Loucy (cell line): ENCODE measurements around the gene SLPI.

Source experiments
- H2AFZ ChIP-seq: fragments of 200-600 bp; sonication (generic); 2 replicates; pipeline ENCODE4 v1.6.0; 2016; ENCODE audit warnings: antibody characterized with exemption, mild to moderate bottlenecking, low read length, moderate library complexity
- H3F3A ChIP-seq: fragments of 200-600 bp; 2 replicates; pipeline ENCODE4 v1.6.0; 2016; ENCODE audit warnings: antibody characterized with exemption, low read depth, mild to moderate bottlenecking
- H3K27me3 ChIP-seq: fragments of 200-600 bp; sonication (generic); 2 replicates; pipeline ENCODE4 v1.6.1; 2014; ENCODE audit warnings: low read length, mild to moderate bottlenecking; ENCODE audit not compliant: insufficient read depth, poor library complexity, severe bottlenecking
- H3K36me3 ChIP-seq: fragments of 200-600 bp; sonication (generic); 2 replicates; pipeline ENCODE4 v1.6.1; 2016; ENCODE audit warnings: low read length; ENCODE audit not compliant: insufficient read depth
- H3K4me1 ChIP-seq: fragments of 200-600 bp; sonication (generic); 2 replicates; pipeline ENCODE4 v1.5.1; 2014; ENCODE audit warnings: low read length, mild to moderate bottlenecking; ENCODE audit not compliant: insufficient read depth, poor library complexity, severe bottlenecking
- H3K4me2 ChIP-seq: fragments of 200-600 bp; sonication (generic); 2 replicates; pipeline ENCODE4 v1.6.0; 2014; ENCODE audit warnings: antibody characterized with exemption, low read length, low read depth, mild to moderate bottlenecking; ENCODE audit not compliant: poor library complexity, severe bottlenecking
- H3K4me3 ChIP-seq: fragments of 200-600 bp; sonication (generic); 2 replicates; pipeline ENCODE4 v1.5.1; 2014; ENCODE audit warnings: low read length, mild to moderate bottlenecking, mixed read lengths; ENCODE audit not compliant: poor library complexity, severe bottlenecking
- H3K79me2 ChIP-seq: fragments of 200-600 bp; sonication (generic); 2 replicates; pipeline ENCODE4 v1.6.1; 2014; ENCODE audit warnings: low read length; ENCODE audit not compliant: insufficient read depth
- H3K9ac ChIP-seq: fragments of 200-600 bp; sonication (generic); 2 replicates; pipeline ENCODE4 v1.6.0; 2014; ENCODE audit warnings: mild to moderate bottlenecking, low read depth, low read length, moderate library complexity; ENCODE audit not compliant: poor library complexity, severe bottlenecking
- H3K9me2 ChIP-seq: fragments of 200-600 bp; sonication (generic); replicated peaks from 2 replicates; pipeline ENCODE4 v1.6.1; 2016; ENCODE audit warnings: low read depth, low read length, mixed read lengths
- H3K9me3 ChIP-seq: fragments of 200-600 bp; sonication (generic); 2 replicates; pipeline ENCODE4 v1.6.1; 2014; ENCODE audit warnings: mild to moderate bottlenecking, antibody characterized with exemption, low read length, low read depth; ENCODE audit not compliant: insufficient read depth
- H4K20me1 ChIP-seq: fragments of 200-600 bp; sonication (generic); 2 replicates; pipeline ENCODE4 v1.6.0; 2014; ENCODE audit warnings: antibody characterized with exemption, low read length, mild to moderate bottlenecking; ENCODE audit not compliant: insufficient read depth, poor library complexity, severe bottlenecking
- EZH2phosphoT487 ChIP-seq: fragments of 200-600 bp; IDR thresholded peaks from 2 replicates; pipeline ENCODE4 v1.6.1; 2018; ENCODE audit warnings: antibody characterized with exemption, mild to moderate bottlenecking, moderate library complexity, borderline replicate concordance
- TF ChIP-seq, protein P1 (sequence below): fragments of 200-600 bp; sonication (generic); conservative IDR thresholded peaks from 2 replicates; pipeline ENCODE4 v1.5.1; 2014; ENCODE audit warnings: mild to moderate bottlenecking, antibody characterized with exemption, low read length

SLPI gene

GRCh38 chr20:45289942-45290676 lies 35.7 kb upstream of the SLPI start:
- Histone ChIP-seq H3K27me3 (no peaks in the 10 kb centered on the region), H3K4me1 (no peaks in the 10 kb centered on the region), H4K20me1 (no peaks in the 10 kb centered on the region), H3F3A (no peaks in the 10 kb centered on the region), H3K79me2 (no peaks in the 10 kb centered on the region), H3K9me3 (no peaks in the 10 kb centered on the region), H3K36me3 (no peaks in the 10 kb centered on the region), H2AFZ (peak overlapping the region; percentile 45; the same call in 1 of the 2 replicates), H3K4me3 (no peak overlapping the region), H3K9ac (no peak overlapping the region), H3K4me2 (no peak overlapping the region), H3K9me2 (no peaks in the 10 kb centered on the region)
- TF ChIP-seq, protein P1, sequence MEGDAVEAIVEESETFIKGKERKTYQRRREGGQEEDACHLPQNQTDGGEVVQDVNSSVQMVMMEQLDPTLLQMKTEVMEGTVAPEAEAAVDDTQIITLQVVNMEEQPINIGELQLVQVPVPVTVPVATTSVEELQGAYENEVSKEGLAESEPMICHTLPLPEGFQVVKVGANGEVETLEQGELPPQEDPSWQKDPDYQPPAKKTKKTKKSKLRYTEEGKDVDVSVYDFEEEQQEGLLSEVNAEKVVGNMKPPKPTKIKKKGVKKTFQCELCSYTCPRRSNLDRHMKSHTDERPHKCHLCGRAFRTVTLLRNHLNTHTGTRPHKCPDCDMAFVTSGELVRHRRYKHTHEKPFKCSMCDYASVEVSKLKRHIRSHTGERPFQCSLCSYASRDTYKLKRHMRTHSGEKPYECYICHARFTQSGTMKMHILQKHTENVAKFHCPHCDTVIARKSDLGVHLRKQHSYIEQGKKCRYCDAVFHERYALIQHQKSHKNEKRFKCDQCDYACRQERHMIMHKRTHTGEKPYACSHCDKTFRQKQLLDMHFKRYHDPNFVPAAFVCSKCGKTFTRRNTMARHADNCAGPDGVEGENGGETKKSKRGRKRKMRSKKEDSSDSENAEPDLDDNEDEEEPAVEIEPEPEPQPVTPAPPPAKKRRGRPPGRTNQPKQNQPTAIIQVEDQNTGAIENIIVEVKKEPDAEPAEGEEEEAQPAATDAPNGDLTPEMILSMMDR = no peak
- TF ChIP-seq EZH2phosphoT487 = no peak

- Histone ChIP-seq H3F3A (no peaks in the 10 kb centered on the region), H3K27me3 (no peaks in the 10 kb centered on the region), H4K20me1 (no peaks in the 10 kb centered on the region), H3K9me2 (no peaks in the 10 kb centered on the region), H3K4me2 (no peak overlapping the region), H2AFZ (no peak overlapping the region), H3K4me3 (no peak overlapping the region), H3K79me2 (no peaks in the 10 kb centered on the region), H3K4me1 (no peaks in the 10 kb centered on the region), H3K9me3 (no peaks in the 10 kb centered on the region), H3K9ac (no peak overlapping the region), H3K36me3 (no peaks in the 10 kb centered on the region)
- TF ChIP-seq EZH2phosphoT487 = no peak
- TF ChIP-seq, protein P1 = no peak
Observed at GRCh38 chr20:45288860-45289259, 34.5 kb upstream of the SLPI start.

DNA sequence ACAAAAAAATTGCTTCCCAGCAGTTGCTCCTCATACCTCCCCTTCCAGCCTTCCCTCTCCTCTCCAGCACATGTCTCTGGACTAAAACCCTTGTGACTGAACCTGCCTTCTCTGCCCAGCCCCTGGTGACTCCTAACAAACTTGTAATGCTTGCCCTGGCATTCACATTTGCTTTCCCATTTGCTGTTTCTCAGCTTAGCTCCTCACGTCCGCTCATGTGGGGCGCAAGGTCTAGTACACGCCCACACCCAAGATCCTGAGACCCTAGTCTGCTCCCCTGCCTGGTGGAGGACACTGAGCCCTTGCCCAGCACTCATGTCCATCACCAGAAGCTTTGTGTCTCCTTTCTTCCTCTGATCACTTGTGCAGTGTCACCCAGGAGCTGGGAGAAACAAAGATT lies 34.0 kb upstream of the SLPI start:
- TF ChIP-seq, protein P1 = no peak
- no peak for TF ChIP-seq EZH2phosphoT487
- no peak overlapping the region for H2AFZ ChIP-seq
- no peaks in the 10 kb centered on the region for H4K20me1 ChIP-seq
- no peaks in the 10 kb centered on the region for H3K9me2 ChIP-seq
- no peak overlapping the region for H3K4me3 ChIP-seq
- no peaks in the 10 kb centered on the region for H3K36me3 ChIP-seq
- H3K79me2 ChIP-seq = no peaks in the 10 kb centered on the region
- no peak overlapping the region for H3K9ac ChIP-seq
- no peaks in the 10 kb centered on the region for H3F3A ChIP-seq
- H3K4me1 ChIP-seq = no peaks in the 10 kb centered on the region
- H3K4me2 ChIP-seq = no peak overlapping the region
- H3K27me3 ChIP-seq = no peaks in the 10 kb centered on the region
- H3K9me3 ChIP-seq = no peaks in the 10 kb centered on the region
